BLaER1 (cell line): ENCODE measurements around the gene GABRD.

Experiments used
- H3K27ac ChIP-seq: shearing (Covaris generic); formaldehyde crosslinking; 2 replicates; pipeline ENCODE4 v1.8.1; 2022
- H3K27me3 ChIP-seq: shearing (Covaris generic); formaldehyde crosslinking; 2 replicates; pipeline ENCODE4 v1.8.1; 2022
- H3K36me3 ChIP-seq: shearing (Covaris generic); formaldehyde crosslinking; 2 replicates; pipeline ENCODE4 v1.8.1; 2022
- H3K4me1 ChIP-seq: shearing (Covaris generic); formaldehyde crosslinking; 2 replicates; pipeline ENCODE4 v1.8.1; 2022
- H3K4me2 ChIP-seq: shearing (Covaris generic); formaldehyde crosslinking; 2 replicates; pipeline ENCODE4 v1.8.1; 2022
- H3K4me3 ChIP-seq: shearing (Covaris generic); formaldehyde crosslinking; 2 replicates; pipeline ENCODE4 v1.8.1; 2022
- H3K9ac ChIP-seq: shearing (Covaris generic); formaldehyde crosslinking; 2 replicates; pipeline ENCODE4 v1.8.1; 2022
- H3K9me3 ChIP-seq: shearing (Covaris generic); formaldehyde crosslinking; 2 replicates; pipeline ENCODE4 v1.8.1; 2022
- H4K20me1 ChIP-seq: shearing (Covaris generic); formaldehyde crosslinking; 2 replicates; pipeline ENCODE4 v1.8.1; 2022
- Cebpa-rat ChIP-seq: shearing (Covaris generic); IDR thresholded peaks from 2 replicates; pipeline ENCODE4 v1.8.1; 2022

The GABRD gene

DNA sequence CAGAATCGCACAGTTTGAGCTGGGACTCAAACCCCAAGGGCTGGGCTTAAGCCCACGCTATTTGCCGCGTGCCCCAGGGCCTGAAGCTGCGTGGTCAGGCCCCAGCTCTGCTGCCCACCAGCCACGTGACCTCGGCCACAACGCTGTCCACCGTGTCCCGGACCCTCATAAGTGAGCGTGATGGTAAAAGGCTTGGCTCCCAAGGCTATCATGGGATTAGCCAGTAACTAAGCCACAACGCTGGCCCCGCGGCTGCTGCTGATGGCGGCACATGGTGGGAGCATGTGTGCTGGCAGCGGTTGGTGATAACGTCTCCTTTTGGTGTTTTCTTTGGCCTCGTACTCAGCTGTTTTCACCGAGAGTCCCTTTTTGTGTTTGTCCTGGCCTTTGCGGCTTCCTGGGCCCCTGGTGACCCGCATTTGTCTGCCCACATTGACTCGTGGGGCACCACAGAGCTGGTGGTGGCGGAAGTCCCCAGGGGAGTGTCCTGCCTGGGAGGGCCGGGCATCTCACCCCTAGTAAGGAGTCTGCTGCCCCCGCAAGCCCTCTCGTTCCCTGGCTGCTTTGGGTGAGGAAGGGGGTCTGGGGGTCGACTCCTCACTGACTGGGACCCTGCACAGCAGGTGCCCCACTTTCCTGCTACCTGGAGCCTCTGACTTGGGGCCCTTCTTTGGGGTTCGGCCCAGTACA lies 60.4 kb downstream of the GABRD start:
- Histone ChIP-seq H3K36me3 (peaks cover 44% of the 10 kb centered on the region), H3K27ac (0 out of 2 replicates have a peak overlapping the region, but pooled peaks have one; percentile 18), H3K9me3 (peaks cover 43% of the 10 kb centered on the region), H3K4me3 (no peak overlapping the region; the same call in 1 of the 2 replicates), H3K4me2 (peak overlapping the region; percentile 11), H4K20me1 (peaks cover 67% of the 10 kb centered on the region), H3K27me3 (peaks cover 36% of the 10 kb centered on the region), H3K4me1 (peaks cover 67% of the 10 kb centered on the region), H3K9ac (no peak overlapping the region)
- TF ChIP-seq Cebpa-rat, result no peak

DNA sequence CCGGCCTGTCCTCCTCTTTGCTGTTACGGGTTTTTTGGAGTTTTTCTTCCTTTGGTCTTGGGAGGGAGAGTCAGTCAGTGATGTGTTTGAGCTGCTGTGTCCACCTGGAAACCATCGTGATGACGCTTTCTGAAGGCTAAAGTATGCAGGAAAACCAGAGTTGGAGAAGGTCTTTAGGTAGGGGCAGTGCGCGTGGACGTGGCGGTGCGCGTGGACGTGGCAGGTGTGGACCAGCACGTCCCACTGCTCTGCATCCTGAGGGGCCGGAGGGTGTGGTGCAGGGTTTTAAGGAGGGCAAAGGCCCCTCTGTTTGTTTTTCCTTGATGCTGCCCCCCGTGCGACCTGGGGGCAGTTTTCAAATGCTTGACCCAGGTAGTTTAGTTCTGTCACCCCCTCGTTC lies 61.0 kb downstream of the GABRD start:
- H3K27me3 ChIP-seq, result peaks cover 30% of the 10 kb centered on the region
- H3K9me3 ChIP-seq, result peaks cover 43% of the 10 kb centered on the region
- H3K4me3 ChIP-seq, result no peak overlapping the region
- no peak for TF ChIP-seq Cebpa-rat
- peaks cover 61% of the 10 kb centered on the region for H3K4me1 ChIP-seq
- no peak overlapping the region for H3K9ac ChIP-seq
- peak overlapping the region; percentile 11; the same call in 1 of the 2 replicates for H3K4me2 ChIP-seq
- H4K20me1 ChIP-seq, result peaks cover 67% of the 10 kb centered on the region
- H3K36me3 ChIP-seq, result peaks cover 50% of the 10 kb centered on the region
- H3K27ac ChIP-seq, result 0 out of 2 replicates have a peak overlapping the region, but pooled peaks have one; percentile 18
